OCI-LY1 (cell line): ENCODE results near the gene NNT.

ENCODE experiments used
- CTCF ChIP-seq: fragments of 200-600 bp; sonication (generic), shearing (Covaris generic); IDR thresholded peaks from 2 replicates; pipeline ENCODE4 v1.5.1; 2017; ENCODE audit warnings: mild to moderate bottlenecking, antibody characterized with exemption, low read length, moderate library complexity, mixed read lengths
- EZH2 ChIP-seq: fragments of 200-600 bp; sonication (generic), shearing (Covaris generic); IDR thresholded peaks from 2 replicates; pipeline ENCODE4 v1.8.0; 2017; ENCODE audit warnings: borderline replicate concordance, mixed run types, mild to moderate bottlenecking, antibody characterized with exemption, low read length, moderate library complexity, mixed read lengths

DNA sequence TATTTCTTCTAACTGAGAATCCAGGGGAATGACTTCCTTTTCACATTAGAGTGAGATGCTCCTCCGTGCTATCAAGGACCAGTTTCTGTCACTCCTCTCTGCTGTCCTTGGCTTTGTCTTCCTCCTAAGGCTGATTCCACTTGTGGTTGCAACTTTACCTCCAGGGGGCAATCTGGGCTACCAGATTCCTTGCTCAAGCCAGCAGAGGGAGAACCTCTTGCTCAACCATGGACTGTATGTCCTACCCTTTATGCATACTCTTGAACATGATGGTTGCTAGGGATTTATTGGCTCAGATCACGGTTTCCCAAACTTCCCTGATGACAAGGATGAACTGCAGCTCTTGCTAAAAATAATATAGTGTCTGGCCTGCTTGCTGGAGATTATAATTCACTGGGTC, 24.0 kb downstream of the NNT start:
- no peak for TF ChIP-seq EZH2
- peak; percentile 51 for TF ChIP-seq CTCF
